ENCODE measurements around the gene PRKCA.

GRCh38 chr17:66436631-66437030, 134.2 kb downstream of the PRKCA start:
- TF ChIP-seq EP300 (IDR thresholded peaks at IDR 0.05) (no peak), CTCF (IDR thresholded peaks at IDR 0.05) (no peak), POLR2AphosphoS5 (IDR thresholded peaks at IDR 0.05) (no peak)

Data from gastroesophageal sphincter (tissue), 3 donors.